Neuron (in vitro differentiated cells): ENCODE measurements around the gene ANXA4.

Experiments used
- H2AFZ ChIP-seq: one replicate; pipeline ENCODE4 v1.6.1; 2013; ENCODE audit warnings: low read depth, mild to moderate bottlenecking, inconsistent platforms, low read length, moderate library complexity
- H3K27me3 ChIP-seq: one replicate; pipeline ENCODE4 v1.6.1; 2013; ENCODE audit warnings: low read length; ENCODE audit not compliant: insufficient read depth
- H3K36me3 ChIP-seq: one replicate; pipeline ENCODE4 v1.6.1; 2013; ENCODE audit warnings: low read length; ENCODE audit not compliant: insufficient read depth
- H3K4me1 ChIP-seq: one replicate; pipeline ENCODE4 v1.6.1; 2013; ENCODE audit warnings: low read length; ENCODE audit not compliant: insufficient read depth
- H3K4me3 ChIP-seq: 2 replicates; pipeline ENCODE4 v1.5.1; 2013; ENCODE audit warnings: mild to moderate bottlenecking, low read length, moderate library complexity
- H3K9me3 ChIP-seq: one replicate; pipeline ENCODE4 v1.6.1; 2013; ENCODE audit warnings: low read length

ANXA4 gene

GRCh38 chr2:69741575-69742321 lies at the start of gene ANXA4:
Gene ANXA4 (plus strand): TSS chr2:69742134. CDS start chr2:69781566, 39,432 bp downstream.
- Histone ChIP-seq H3K4me1 (peaks cover 4% of the 10 kb centered on the region), H3K36me3 (no peaks in the 10 kb centered on the region), H3K9me3 (no peaks in the 10 kb centered on the region), H3K27me3 (peaks cover 15% of the 10 kb centered on the region), H2AFZ (peak within 1 kb of the TSS; percentile 71), H3K4me3 (peak within 1 kb of the TSS; percentile 39)

- no peaks in the 10 kb centered on the region for H3K27me3 ChIP-seq
- no peaks in the 10 kb centered on the region for H3K9me3 ChIP-seq
- no peaks in the 10 kb centered on the region for H3K36me3 ChIP-seq
- H2AFZ ChIP-seq, result no peak overlapping the region
- no peak overlapping the region for H3K4me3 ChIP-seq
- H3K4me1 ChIP-seq, result peaks cover 4% of the 10 kb centered on the region
Observed at GRCh38 chr2:69692424-69692823, 49.5 kb upstream of the ANXA4 start.

- H3K27me3 ChIP-seq, result no peaks in the 10 kb centered on the region
- no peaks in the 10 kb centered on the region for H3K36me3 ChIP-seq
- no peak overlapping the region for H2AFZ ChIP-seq
- H3K9me3 ChIP-seq, result no peaks in the 10 kb centered on the region
- peaks cover 4% of the 10 kb centered on the region for H3K4me1 ChIP-seq
- H3K4me3 ChIP-seq, result no peak overlapping the region
Observed at GRCh38 chr2:69693059-69693774, 48.7 kb upstream of the ANXA4 start.

DNA sequence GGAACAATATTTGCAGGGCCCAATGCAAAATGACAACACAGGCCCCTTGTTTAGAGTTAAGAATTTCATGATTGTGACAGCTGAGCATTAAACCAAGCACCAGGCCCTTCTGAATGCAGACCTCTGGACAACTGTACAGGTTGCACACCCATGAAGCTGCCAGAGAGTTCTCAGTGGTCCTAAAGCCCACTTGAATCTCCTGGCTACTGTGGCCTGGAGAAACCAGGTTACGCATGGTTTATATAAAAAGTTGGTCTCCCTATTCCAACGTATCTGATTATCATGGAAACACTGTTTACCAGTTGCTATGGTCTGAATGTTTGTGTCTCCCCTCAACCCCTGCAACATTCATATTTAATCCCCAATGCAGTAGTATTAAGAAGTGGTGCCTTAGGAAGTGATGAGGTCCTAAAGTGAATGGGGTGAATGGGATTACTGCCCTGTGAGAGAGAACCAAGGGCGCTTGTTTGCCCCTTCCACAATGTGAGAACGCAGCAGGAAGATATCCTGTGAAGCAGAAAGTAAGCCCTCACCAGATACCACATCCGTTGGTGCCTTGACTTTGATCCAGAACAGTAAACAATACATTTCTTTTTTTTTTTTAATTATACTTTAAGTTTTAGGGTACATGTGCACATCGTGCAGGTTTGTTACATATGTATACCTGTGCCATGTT lies 48.0 kb upstream of the ANXA4 start:
- Histone ChIP-seq H3K36me3 (no peaks in the 10 kb centered on the region), H2AFZ (no peak overlapping the region), H3K4me3 (no peak overlapping the region), H3K9me3 (no peaks in the 10 kb centered on the region), H3K27me3 (no peaks in the 10 kb centered on the region), H3K4me1 (peaks cover 4% of the 10 kb centered on the region)

DNA sequence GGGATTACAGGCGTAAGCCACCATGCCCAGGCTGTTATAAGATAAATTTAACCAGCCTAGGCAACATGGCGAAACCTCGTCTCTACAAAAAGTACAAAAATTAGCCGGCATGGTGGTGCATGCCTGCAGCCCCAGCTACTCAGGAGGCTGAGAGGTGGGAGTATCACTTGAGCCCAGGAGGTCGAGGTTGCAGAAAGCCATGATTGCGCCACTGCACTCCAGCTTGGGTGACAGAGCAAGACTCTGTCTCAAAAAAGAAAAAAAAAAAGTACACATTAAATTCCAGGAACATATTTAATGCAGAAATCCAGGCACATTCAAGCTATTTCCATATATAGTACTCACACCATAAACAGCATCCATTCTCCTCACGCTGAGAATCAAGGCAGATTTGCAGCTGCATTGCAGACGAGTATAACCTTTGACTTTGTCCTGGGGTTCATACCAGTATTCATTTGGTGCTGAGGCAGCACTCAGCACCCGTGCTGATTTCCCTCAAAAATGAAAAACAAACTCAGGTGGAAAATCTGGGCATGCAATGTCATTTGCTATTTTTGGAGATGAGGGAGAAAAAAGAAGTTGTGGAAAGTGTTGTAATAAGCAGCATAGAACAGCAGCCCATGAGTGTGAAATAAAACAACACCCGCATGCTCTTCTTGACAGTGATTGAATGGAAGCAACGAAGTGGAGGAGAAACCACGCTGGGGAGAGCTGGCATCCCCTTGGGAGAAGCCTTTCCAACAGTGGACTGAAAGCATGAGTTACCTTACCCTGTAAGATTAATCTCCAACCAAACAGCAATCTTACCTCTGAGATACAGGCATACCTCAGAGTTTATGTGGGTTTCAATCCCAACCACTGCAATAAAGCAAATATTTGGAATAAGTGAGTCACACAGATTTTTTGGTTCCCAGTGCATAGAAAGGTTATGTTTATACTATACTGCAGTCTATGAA lies 46.8 kb upstream of the ANXA4 start:
- Histone ChIP-seq H3K4me3 (no peak overlapping the region), H3K36me3 (no peaks in the 10 kb centered on the region), H3K27me3 (no peaks in the 10 kb centered on the region), H2AFZ (no peak overlapping the region), H3K9me3 (no peaks in the 10 kb centered on the region), H3K4me1 (peaks cover 4% of the 10 kb centered on the region)

GRCh38 chr2:69695850-69696216 lies 46.1 kb upstream of the ANXA4 start:
- no peaks in the 10 kb centered on the region for H3K9me3 ChIP-seq
- H3K27me3 ChIP-seq, result no peaks in the 10 kb centered on the region
- H2AFZ ChIP-seq, result no peak overlapping the region
- peaks cover 4% of the 10 kb centered on the region for H3K4me1 ChIP-seq
- H3K4me3 ChIP-seq, result no peak overlapping the region
- no peaks in the 10 kb centered on the region for H3K36me3 ChIP-seq

GRCh38 chr2:69700381-69700780 lies 41.6 kb upstream of the ANXA4 start:
- Histone ChIP-seq H2AFZ (no peak overlapping the region), H3K9me3 (no peaks in the 10 kb centered on the region), H3K27me3 (no peaks in the 10 kb centered on the region), H3K36me3 (no peaks in the 10 kb centered on the region), H3K4me3 (no peak overlapping the region), H3K4me1 (peaks cover 5% of the 10 kb centered on the region)

DNA sequence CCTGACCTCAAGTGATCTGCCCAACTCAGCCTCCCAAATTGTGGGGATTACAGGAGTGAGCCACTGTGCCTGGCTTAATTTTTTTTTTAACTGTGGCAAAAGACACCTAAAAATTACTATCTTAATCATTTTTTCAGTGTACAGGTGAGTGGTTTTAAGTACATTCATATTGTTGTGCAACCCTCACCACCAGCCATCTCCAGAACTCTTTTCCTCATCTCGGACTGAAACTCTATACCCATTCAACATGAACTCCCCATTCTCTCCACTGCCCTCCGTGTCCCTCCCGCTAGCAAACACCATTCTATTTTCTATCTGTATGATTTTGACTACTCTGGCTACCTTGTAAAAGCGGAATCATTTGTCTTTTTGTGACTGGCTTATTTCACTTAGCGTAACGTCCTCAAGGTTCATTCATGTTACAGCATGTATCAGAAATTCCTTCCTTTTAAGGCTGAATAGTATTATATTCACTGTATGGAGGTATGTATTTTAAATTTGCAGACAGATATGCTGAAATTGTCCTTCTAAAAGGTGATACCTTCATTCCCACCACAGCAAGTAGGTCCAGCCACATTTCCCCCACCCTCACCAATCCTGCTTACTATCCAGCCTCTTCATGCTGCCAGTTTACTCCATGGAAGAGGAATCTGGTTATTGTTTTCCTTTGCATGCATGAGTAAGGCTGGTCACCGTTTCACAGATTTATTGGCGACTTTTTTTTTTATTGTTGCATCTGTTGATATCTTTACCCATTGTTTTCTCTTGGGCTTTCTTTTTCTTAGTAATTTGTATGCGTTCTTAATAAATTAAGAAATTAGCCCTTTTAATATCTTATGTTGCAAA lies 40.6 kb upstream of the ANXA4 start:
- Histone ChIP-seq H3K9me3 (no peaks in the 10 kb centered on the region), H2AFZ (no peak overlapping the region), H3K4me3 (no peak overlapping the region), H3K36me3 (no peaks in the 10 kb centered on the region), H3K4me1 (peaks cover 5% of the 10 kb centered on the region), H3K27me3 (no peaks in the 10 kb centered on the region)

DNA sequence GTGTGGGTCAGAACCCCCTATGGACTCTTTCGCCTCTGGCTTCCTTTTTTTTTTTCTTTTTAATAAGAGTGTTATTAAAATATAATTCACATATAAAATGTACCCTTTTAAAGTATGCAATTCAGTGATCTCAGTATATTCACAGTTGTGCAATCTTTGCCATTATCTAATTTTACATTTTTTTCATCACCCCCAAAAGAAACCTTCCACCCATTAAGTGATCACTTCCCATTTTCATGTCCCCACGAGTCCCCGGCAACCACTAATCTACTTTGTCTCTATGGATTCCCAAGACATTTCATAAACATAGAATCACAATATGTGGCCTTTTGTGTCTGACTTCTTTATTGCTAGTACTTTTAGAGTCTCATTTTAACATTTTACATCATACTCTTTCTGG lies 38.7 kb upstream of the ANXA4 start:
- H2AFZ ChIP-seq, result no peak overlapping the region
- no peaks in the 10 kb centered on the region for H3K9me3 ChIP-seq
- no peaks in the 10 kb centered on the region for H3K27me3 ChIP-seq
- peaks cover 5% of the 10 kb centered on the region for H3K4me1 ChIP-seq
- no peaks in the 10 kb centered on the region for H3K36me3 ChIP-seq
- H3K4me3 ChIP-seq, result no peak overlapping the region

DNA sequence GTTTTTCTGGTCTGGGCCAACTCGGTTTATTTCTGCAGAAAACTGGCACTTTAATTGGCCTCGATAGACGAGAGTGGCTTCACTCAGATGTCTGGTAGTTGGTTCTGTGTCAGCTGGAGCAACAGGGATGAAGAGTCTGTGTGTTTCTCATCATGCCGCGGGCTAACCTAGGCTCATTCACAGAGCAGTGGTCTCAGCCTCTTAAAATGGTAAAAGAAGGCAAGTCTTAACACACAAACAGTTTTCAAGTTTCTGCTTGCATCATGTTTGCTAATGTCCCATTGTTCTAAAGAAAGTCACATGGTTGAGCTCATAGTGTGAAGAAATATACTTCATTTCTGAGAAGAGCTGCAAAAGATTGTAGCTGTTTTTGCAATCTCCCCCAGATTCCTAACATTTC lies 37.5 kb upstream of the ANXA4 start:
- Histone ChIP-seq H3K36me3 (no peaks in the 10 kb centered on the region), H3K27me3 (no peaks in the 10 kb centered on the region), H3K4me3 (no peak overlapping the region), H3K9me3 (no peaks in the 10 kb centered on the region), H2AFZ (no peak overlapping the region), H3K4me1 (peaks cover 5% of the 10 kb centered on the region)

- Histone ChIP-seq H2AFZ (no peak overlapping the region), H3K36me3 (no peaks in the 10 kb centered on the region), H3K27me3 (no peaks in the 10 kb centered on the region), H3K9me3 (no peaks in the 10 kb centered on the region), H3K4me3 (no peak overlapping the region), H3K4me1 (no peaks in the 10 kb centered on the region)
Observed at GRCh38 chr2:69709290-69709689, 32.6 kb upstream of the ANXA4 start.

GRCh38 chr2:69711971-69712370 lies 30.0 kb upstream of the ANXA4 start:
- H3K27me3 ChIP-seq, result no peaks in the 10 kb centered on the region
- no peak overlapping the region for H2AFZ ChIP-seq
- no peaks in the 10 kb centered on the region for H3K9me3 ChIP-seq
- H3K4me3 ChIP-seq, result no peak overlapping the region
- no peaks in the 10 kb centered on the region for H3K36me3 ChIP-seq
- no peaks in the 10 kb centered on the region for H3K4me1 ChIP-seq
